ENCODE data around the gene ATOX1.
A peak's percentile ranks its signal among the peaks of the same experiment; 100 is the strongest.
"Not testable (repeated sequence)": the region's sequence is repeated elsewhere in the genome, so short reads cannot be mapped to it uniquely, and the experiment has no call there.

Gene ATOX1

DNA sequence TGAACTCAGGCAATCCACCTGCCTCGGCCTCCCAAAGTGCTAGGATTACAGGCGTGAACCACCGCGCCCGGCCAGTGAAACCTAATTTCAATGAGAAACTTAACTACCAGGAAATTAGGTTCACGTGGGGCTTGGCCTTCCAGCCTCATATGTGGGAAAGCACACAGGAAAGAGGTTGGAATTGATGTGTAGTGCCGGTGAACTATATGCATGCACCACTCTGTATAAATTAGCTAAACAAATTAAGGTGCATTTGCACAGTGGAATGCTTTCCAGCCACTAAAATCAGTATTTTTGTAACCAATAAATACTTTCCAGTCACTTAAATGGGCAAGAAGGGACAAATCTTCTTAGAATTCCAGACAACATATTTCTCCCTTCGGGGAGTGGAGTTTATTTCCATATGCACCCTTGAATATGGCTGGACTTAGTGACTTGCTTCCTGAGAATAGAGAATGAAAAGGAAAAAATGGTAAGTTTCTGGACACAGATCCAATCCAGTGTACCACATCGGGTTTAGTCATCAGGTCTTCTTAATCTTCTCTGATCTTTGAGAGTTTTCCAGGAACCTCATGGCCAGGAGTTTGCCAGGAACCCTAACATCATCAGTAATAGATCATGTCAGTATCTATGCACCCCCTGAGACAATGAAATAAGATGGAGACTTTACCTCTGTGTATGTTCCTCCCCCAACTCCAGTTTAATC, 24.9 kb downstream of the ATOX1 start:
- peak; percentile 28 for DNase-seq (ENCODE audit: low read depth)

DNA sequence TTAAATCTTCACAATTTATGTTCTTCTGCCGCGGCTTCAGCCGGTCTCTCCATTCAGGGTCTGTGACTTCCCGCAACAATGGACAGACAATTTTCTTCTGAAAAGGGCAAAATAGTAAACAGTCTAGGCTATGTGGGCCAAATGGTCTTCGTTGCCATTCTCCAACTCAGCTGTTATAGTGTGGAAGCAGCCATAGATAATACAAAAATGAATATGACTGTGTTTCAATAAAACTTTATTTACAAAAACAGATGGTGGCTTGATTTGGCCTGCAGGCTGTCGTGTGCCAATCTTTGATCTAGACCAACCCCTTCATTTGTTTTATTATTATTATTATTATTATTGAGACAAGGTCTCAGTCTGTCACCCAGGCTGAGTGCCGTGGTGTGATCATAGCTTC, 28.1 kb downstream of the ATOX1 start:
- DNase-seq (ENCODE audit: low read depth), result no peak

DNA sequence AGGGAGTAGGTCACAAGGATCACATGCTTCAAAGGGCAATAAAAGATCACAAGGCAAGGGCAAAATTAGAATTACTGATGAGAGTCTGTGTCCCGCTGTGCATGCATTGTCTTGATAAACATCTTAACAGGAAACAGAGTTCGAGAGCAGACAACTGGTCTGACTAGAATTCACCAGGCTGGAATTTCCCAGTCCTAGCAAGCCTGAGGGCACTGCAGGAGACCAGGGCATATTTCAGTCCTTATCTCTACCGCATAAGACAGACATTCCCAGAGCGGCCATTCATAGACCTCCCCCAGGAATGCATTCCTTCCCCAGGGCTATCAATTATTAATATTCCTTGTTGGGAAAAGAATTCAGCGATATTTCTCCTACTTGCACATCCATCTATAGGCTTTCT, 28.8 kb downstream of the ATOX1 start:
- not testable (repeated sequence) for DNase-seq (ENCODE audit: low read depth)

DNA sequence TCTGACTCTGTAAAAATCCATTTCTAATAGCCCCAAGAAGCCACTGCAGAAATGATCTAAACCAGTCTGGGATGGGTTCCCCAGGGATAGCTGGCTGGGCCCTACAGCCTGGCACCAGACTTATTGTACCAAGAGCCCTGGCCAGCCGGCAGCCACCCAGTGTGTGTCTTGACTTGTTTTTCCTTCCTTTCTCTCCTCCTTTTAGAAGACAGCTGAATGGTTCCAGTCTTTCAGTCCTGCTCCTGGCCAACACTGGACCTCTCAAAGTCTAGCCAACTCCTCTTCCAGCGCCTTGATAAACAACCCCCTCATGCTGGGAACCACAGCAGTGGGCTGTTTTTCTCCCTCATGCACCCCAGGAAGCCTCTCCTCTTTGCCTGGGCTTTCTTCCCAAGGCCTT, 34.1 kb downstream of the ATOX1 start:
- no peak for DNase-seq (ENCODE audit: low read depth)

DNA sequence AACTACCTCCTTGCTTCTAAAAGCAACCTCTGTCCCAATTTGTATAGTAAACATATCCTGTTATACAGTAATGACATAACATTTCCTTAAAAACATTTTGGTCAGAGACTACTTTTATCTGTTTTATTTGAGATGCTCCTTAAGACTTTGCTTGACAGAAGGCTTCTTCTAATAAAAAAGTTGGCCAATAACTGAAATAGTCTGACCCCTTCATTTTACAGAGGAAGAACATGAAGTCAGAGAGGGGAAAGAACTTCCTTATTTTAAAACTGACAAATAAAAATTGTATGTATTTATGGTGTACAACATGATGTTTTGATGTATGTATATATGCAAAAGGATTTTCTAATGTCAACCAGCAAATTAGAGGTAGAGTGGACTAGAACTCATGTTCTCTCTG, 35.9 kb downstream of the ATOX1 start:
- DNase-seq (ENCODE audit: low read depth), result no peak

DNA sequence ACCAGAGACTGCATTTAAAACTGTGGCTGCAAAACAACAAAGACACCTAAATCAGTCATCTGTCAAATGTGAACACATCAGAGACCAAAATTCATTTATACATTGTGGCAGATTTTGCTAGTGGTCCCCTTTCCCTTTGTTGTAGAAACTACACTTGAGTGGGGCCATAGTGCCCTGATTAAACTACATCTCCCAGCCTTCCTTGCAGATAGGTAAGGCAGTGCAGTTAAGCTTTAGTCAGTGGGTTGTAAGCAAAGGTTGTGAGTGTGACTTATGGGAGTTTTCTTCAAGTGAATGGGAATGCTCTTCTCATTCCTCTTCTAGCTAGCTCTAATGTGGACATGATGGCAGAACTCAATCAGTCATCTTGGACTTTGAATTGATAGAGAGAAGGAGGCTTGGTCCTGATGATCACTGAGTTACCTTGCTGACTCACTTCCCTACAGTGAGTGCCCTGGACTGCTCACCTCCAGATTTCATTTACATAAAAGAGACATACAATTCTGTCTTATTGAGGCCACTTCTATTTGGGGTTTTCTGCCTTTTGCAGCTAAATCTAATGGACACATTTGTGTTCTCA, 36.5 kb downstream of the ATOX1 start:
- DNase-seq (ENCODE audit: low read depth), result no peak

DNA sequence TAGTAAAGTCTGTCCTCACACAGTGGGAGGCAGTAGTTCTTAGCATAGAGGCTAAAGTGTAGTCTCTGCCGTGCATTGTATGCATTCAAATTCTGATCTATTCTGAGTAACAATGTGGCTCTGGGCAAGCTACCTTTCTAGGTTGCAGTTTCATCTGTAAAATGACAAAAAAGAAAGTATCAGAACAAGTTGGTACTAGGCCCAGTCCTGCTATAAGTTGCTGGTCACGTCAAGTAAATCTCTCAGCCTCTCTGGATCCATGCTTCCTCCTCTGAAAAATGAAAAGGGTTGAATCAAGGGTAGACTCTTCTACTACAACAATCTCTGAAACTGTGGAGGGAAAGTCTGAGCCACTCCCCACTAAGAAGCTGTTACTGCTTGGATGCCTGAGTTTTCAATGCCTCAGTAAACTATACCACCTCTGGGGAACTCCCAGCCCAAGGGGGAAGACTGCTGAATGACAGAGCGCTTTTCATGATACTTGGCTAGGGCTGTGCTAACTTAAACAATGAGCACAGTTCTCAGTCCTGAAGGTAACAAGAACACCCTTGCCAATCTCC, 37.3 kb downstream of the ATOX1 start:
- DNase-seq (ENCODE audit: low read depth), result no peak

DNA sequence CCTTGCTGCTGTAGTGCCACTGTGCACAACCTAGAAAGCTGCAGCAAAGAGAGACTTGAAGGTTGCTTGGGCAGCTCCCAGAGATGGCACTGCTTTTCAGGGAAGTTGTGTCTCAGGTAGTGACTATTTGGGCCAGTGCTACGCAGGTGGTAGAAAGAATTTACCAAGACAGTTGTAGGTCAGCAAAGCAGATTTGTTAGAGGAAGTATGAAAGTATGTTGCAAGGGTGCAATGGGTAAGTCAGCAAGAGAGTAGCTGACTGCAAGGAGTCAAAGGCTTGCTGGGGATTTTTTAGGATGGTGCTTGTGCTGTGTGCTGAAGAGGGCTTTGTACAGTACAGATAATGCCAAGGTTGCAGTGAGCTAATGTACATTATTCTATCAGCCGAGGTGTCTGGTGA, 38.2 kb downstream of the ATOX1 start:
- DNase-seq (ENCODE audit: low read depth), result no peak

DNA sequence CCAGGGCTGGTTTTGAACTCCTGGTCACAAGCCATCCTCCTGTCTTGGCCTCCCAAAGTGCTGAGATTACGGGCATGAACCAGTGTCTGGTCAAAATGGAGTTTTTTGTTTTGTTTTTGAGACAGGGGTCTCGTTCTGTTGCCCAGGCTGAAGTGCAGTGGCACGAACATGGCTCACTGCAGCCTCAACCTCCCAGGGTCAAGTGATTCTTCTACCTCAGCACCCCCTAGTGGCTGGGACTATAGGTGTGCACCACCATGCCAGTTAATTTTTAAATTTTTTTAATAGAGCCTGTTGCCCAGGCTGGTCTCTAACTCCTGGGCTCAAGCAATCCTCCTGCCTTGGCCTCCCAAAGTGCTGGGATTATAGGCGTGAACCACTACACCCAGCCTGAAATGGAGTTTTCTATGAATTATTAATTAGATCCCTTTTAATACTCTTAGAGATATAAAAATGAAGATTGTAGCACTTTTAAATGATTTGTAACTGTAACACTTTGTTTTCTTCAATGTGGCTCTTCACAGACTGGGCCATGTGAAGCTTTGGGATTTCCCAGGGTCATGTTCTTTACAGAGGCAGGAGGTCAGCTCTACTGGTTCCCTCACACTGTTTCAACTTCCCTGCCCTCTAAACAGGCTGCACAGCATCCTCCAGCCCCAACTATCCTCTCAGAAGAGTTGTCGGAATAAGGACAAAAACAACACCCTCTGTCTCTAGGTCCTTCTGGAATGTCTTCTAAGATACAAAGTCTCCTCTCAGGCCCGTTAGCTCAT, 39.0 kb downstream of the ATOX1 start:
- peak; percentile 71 for DNase-seq (ENCODE audit: low read depth)

DNA sequence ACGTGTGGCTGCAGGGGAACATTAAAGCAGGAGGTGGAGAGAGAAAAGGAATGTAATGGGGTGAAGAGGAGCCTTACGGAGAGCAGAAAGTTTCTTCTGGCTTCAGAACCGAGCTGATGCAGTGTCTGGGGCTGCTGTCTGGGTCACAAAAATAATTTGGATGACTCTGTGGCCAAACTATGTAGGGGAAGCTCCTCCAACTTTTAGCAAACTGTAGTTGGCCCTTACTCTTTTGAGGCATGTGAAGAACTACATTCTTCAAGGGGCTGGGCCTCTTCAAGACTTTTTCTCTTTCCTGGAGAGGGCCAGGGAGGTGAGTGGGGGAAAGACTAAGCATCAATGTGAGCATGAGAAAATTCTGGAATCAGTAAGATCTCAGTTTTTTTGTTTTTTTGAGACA, 39.8 kb downstream of the ATOX1 start:
- no peak for DNase-seq (ENCODE audit: low read depth)

DNA sequence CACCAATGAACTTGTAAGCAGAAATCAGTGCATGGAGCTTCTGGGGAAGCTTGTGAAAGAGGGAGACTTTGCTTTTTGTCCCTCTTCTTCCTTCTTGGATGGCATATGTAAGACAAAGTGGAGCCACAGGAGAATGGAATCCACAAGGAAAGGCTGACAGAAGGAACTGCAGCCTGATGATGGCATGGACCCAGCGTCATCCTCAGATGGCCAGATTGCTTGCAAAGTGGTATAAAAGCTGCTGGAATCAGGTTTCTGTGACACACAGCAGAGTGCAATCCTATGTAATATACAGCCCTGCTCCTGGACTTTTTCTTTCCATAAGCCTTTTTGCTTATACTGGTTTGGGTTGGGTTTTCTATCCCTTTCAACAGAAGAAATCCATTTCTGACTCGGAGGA, 40.3 kb downstream of the ATOX1 start:
- DNase-seq (ENCODE audit: low read depth), result peak; percentile 35

DNA sequence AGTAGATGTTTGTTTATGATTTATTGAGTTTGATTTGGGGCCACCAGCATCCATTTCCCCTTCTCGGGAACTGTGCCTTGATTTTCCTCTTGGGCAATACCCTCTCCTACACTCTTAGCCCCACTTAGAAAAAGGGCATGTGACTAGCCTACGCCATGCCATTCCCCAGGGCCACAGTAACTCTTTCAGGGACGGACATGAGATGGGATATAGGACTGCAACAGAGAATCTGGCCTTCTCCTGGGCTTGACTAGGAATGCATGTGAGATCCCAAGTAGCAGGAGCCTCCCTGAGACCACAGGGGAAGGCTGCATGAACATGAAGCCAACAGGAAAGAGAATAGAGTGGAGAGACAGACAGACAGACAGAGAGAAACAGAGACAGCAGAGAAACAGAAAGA, 41.0 kb downstream of the ATOX1 start:
- DNase-seq (ENCODE audit: low read depth), result no peak

DNA sequence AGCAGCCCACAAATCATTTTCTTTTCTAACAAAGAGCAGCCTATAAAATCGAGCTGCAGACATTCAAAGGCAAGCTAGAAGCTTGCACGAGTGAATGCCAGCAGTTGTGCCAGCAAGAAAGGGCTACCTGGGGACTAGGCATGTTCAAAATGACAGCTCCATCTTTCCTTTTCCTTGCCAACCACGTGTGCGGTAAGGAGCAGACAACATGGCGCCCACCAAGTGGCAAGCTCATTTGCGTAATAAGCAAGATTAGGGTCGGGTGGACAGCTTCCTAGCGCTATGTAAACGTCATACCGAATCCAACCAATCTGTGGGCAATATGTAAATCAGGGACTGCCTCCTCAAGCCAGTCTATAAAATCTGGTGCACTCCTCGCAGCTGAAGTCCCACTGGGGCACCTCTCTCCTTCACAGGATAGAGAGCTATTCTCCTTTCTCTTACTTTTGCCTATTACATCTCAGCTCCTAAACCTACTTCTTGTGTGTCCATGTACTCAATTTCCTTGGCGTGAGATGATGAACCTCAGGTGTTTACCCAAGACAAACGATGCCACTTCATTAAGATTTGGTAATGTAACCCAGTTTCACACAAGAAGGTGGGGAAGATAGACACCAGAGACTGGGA, 49.2 kb downstream of the ATOX1 start:
- DNase-seq (ENCODE audit: low read depth), result no peak

DNA sequence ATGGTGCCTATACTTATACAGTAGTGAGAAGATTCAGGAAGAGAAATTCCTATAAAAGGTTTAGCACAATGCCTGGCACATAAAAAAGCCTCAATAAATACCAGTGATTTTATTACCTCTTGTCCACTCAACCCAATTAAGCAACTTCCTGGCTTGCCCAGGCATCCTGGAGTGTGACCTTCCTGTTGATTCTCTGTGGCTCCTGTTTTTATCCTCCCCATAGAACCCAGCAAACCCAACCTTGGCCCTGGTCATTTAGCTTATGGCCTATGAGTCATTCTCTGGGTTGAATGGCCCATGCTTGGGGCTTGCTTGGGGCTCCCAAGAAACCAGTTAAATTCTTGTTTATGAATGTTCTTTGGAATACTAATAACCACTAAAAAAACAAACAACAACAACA, 50.3 kb downstream of the ATOX1 start:
- peak; percentile 51 for DNase-seq (ENCODE audit: low read depth)

DNA sequence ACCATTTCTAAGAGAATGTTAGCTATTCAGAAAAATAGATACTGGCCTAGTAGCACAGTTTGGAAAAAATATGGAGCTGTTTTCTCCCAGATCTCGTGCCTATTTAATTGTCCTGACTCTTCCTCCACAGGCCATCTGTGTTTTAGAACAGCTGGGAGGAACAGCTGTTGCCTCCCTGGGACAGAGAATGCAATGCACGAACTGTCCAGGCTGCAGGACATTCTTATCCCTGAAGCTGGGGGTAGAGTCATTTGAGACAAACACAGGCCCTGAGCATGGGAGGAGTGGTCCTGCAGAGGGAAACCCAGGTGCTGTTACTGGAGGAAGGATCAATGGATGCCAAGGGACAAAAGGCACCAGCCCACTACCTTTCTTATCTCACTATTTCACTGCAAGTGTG, 50.9 kb downstream of the ATOX1 start:
- no peak for DNase-seq (ENCODE audit: low read depth)

DNA sequence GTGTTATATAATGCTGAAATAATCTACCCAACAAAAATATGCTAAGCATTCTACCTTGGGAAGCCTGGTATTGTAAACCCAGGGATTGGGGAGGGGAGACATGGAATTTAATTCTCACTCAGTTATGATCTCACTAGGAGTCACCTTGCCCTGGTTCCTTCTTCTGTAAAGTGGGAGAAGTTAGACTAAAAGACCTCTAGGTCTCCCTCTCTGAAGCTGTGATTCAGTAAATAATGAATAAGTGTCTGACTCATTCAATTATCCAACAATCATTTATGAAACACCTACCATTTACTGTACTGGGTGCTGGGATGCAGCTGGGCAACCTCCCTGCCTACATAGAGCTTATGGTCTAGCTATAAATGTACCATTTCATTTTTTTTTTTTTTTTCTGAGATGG, 51.5 kb downstream of the ATOX1 start:
- DNase-seq (ENCODE audit: low read depth), result peak; percentile 85

DNA sequence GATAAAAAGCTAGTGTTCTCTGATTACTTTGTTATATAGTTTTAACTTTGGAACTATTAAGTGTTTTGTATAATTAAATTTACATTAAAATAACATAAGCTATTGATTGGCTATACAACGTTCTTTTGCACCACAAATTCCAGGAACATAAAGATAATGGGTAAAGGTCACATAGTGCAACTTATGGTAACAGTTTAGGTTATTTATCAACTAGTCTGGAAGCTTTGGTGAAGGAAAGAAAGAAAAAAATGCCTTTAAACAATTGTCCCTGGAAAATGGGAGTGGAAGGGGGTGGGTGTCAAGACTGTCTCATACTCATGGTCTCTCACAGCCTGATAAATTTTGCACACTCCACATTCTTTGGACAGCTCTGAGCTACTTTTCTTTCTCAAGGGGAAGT, 54.7 kb downstream of the ATOX1 start:
- no peak for DNase-seq (ENCODE audit: low read depth)

DNA sequence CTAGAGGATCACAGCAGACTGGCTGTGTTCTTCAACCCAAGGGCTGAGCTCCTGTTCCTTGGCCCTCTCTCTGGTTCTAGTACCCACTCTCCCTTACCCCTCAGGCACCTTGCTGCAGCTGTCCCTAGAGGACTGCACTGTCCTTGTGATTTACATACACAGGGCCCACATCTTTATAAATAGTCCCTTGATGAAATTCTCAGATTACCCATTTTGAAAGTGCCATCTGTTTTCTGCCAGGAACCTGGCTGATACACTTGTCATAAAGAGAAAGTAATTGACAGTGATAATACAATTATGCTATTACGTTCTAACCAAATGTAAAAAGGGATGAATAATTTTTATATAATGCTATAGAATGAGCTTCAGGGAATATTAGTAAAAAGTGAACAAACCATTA, 55.2 kb downstream of the ATOX1 start:
- no peak for DNase-seq (ENCODE audit: low read depth)

DNA sequence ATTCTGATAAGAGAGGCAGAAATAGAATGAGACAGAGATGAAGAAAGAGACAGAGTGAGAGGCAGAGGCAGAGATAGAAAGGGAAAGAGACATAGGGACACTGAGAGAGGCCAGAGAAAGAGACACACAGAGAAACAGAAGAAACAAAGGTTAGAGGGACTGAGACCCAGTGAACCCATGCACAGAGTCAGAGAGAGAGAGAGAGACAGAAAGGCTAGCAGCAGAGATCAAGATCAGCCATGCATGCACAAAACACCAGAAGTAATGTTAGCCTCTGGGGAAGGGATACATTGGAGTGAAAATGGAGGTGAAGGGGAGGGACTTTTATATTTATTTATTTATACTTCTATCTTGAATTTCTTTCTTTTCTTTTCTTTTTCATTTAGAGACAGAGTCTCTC, 57.6 kb downstream of the ATOX1 start:
- DNase-seq (ENCODE audit: low read depth), result no peak

DNA sequence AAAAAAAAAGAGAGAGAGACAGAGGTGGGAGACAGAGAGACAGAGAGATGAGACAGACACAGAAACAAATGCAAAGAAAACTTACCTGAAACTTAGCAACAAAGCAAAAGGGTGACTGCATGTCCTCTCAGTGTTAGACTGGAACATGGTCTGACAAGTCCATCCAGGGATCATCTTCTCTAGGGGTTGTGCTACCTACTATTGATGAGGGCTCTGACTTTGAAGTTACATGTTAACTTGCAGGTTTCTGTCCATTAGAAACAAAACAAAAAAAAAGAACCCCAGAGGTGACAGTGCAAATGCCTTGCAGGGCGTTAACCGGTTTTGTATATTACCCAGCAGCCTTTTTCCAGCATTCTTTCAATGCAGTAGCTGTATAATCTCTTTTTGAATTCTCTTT, 58.1 kb downstream of the ATOX1 start:
- no peak for DNase-seq (ENCODE audit: low read depth)

DNA sequence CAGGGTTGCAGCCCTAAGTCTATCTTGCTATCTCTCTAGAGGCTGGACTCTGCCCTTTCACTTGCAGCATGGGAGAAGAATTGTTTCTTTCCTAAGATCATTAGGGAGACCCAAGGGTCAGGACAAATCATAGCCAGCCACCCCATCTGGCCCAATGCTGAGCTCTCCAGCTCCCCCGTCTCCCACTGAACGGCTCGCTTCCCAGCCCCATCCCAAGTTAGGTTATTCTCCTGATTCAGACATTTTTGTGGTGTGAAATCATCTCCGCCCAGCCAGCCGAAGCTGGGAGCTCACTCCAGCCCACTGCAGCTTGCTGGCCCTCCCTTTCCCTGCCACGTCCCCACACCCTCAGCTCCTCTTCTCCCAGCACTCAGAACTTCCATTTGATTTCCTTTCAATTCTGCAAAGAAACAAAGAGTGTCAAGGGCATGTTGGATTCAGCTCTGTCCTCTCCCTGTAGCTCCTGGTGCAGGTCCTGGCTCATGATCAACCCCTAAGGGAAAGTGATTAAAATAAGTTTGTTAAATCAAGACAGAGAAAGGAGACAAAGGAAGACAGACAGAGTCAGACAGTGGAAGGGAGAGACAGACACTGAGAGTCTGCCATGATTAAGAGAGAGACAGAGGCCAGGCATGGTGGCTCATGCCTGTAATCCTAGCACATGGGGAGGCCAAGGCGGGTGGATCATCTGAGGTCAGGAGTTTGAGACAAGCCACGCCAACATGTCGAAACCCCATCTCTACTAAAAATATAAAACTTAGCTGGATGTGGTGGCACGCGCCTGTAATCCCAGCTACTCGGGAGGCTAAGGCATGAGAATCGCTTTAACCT, 59.1 kb downstream of the ATOX1 start:
- DNase-seq (ENCODE audit: low read depth), result peak; percentile 98

DNA sequence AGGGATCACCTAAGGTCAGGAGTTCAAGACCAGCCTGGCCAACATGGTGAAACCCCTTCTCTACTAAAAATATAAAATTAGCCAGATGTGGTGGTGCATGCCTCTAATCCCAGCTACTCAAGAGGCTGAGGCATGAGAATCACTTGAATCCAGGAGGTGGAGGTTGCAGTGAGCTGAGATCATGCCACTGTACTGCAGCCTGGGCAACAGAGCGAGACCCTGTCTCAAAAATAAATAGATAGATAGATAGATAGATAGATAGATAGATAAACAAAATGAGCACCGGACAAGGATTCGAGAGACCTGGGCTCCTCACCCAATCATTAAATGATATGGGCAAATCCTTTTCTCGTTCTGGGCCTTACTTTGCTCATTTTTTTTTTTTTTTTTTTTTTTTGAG, 60.4 kb downstream of the ATOX1 start:
- not testable (repeated sequence) for DNase-seq (ENCODE audit: low read depth)

All from ELR (cell line).